Gastrocnemius medialis (tissue), 4 donors: ENCODE measurements around the gene NEB. TPM values are rescaled to one million over a fixed set of nuclear protein-coding genes. Genes with fewer than 3 reads are reported as not detected.
A peak's percentile ranks its signal among the peaks of the same experiment; 100 is the strongest.
"Not testable (repeated sequence)": the region's sequence is repeated elsewhere in the genome, so short reads cannot be mapped to it uniquely, and the experiment has no call there.

ENCODE experiments used
- ATAC-seq, 2 donors: fragments of 150-250 bp; one replicate each; pipeline ENCODE4 v1.9.1; 2016
- DNase-seq, 2 donors: peaks; one replicate each; pipeline ENCODE4 v3.0.0-alpha.2; 2019
- H3K27ac ChIP-seq, 4 donors: fragments of 200-600 bp; sonication (generic); 1 replicate in 1 of 4; 2 replicates in 3 of 4; pipeline ENCODE4 v1.5.1; 2016 to 2018; ENCODE audit warnings: mild to moderate bottlenecking in 2 of 4, moderate library complexity in 1 of 4
- H3K27me3 ChIP-seq, 3 donors: fragments of 200-600 bp; sonication (generic) in 2 of 3; 1 replicate in 1 of 3; 2 replicates in 2 of 3; pipeline versions ENCODE4 v1.5.1 to v1.6.0; 2016 to 2019; ENCODE audit warnings: mild to moderate bottlenecking in 1 of 3, moderate library complexity in 1 of 3
- H3K36me3 ChIP-seq, 2 donors: fragments of 200-600 bp; sonication (generic) in 1 of 2; one replicate each; pipeline ENCODE4 v1.5.1; 2017 to 2018
- H3K4me1 ChIP-seq, 2 donors: fragments of 200-600 bp; sonication (generic) in 1 of 2; one replicate each; pipeline ENCODE4 v1.5.1; 2016 to 2017; ENCODE audit warnings: mild to moderate bottlenecking in 2 of 2
- H3K4me3 ChIP-seq, 4 donors: fragments of 200-600 bp; sonication (generic) in 3 of 4; 1 replicate in 1 of 4; 2 replicates in 3 of 4; pipeline ENCODE4 v1.5.1; 2016 to 2019; ENCODE audit warnings: mild to moderate bottlenecking in 2 of 4
- H3K9me3 ChIP-seq, 3 donors: fragments of 200-600 bp; sonication (generic) in 2 of 3; 1 replicate in 1 of 3; 2 replicates in 2 of 3; pipeline ENCODE4 v1.5.1; 2016 to 2019
- CTCF ChIP-seq, 5 experiments: fragments of 450-650 bp in 3 of 5; fragments of 200-600 bp in 2 of 5; sonication (generic) in 2 of 5; IDR thresholded peaks in 4 of 5; conservative IDR thresholded peaks in 1 of 5; 1 replicate in 4 of 5; 2 replicates in 1 of 5; pipeline ENCODE4 v1.5.1; 2016 to 2019; ENCODE audit warnings: antibody characterized with exemption in 5 of 5, mild to moderate bottlenecking in 3 of 5, moderate library complexity in 3 of 5
- POLR2A ChIP-seq, 2 donors: fragments of 450-650 bp; IDR thresholded peaks; one replicate each; pipeline ENCODE4 v1.6.1; 2017; ENCODE audit warnings: antibody characterized with exemption in 2 of 2, mild to moderate bottlenecking in 2 of 2, moderate library complexity in 2 of 2
- in situ Hi-C, 4 donors: fragments of 200-750 bp; cut with MboI; loops; one replicate each; pipeline versions ENCODE4 v1.15.0 to v1.8.0; 2017; ENCODE audit warnings: low sequenced_read_pairs in 4 of 4
- intact Hi-C: fragments of 100-400 bp; cut with DNase I; formaldehyde crosslinking; loops from one replicate; pipeline ENCODE4 v1.15.1; 2023; ENCODE audit warnings: low total_unique reads
- total RNA-seq, 4 donors: library from RNA; depleted of rRNA; stranded (reverse); fragments of >200 nt; gene quantifications; one replicate each; pipeline versions ENCODE4 v1.1.0 to v1.2.3, GENCODE V29; 2016

NEB gene
- total RNA-seq, 4 donors from 2014 or later: 6,824 to 7,704 (median 7,108) TPM

GRCh38 chr2:151651274-151651673 is 83.0 kb downstream of the NEB start:
- Histone ChIP-seq H3K4me1 (peaks cover 14 to 32% of the 10 kb centered on the region in 2 donors), H3K4me3 (no peak overlapping the region), H3K27ac (peak overlapping the region; percentile 16 to 85 (median 82)), H3K9me3 (no peaks in the 10 kb centered on the region), H3K27me3 (no peaks in the 10 kb centered on the region), H3K36me3 (peaks cover 0 to 83% of the 10 kb centered on the region in 2 donors)
- TF ChIP-seq CTCF (IDR thresholded peaks at IDR 0.05 in 4 of 5, conservative IDR thresholded peaks at IDR 0.05 in 1 of 5): no peak
- TF ChIP-seq POLR2A (IDR thresholded peaks at IDR 0.05): no peak
- in situ Hi-C loops: no loop called here
- ATAC-seq (no peak), DNase-seq (no peak)
- intact Hi-C loops: no loop called here

GRCh38 chr2:151650456-151650855 is 83.8 kb downstream of the NEB start:
- in situ Hi-C loops (no loop called here), intact Hi-C loops (no loop called here)
- DNase-seq: no peak
- peak overlapping the region; percentile 16 to 85 (median 82) for H3K27ac ChIP-seq
- peaks cover 11 to 30% of the 10 kb centered on the region in 2 donors for H3K4me1 ChIP-seq
- H3K36me3 ChIP-seq: peaks cover 0 to 83% of the 10 kb centered on the region in 2 donors
- H3K9me3 ChIP-seq: no peaks in the 10 kb centered on the region
- H3K27me3 ChIP-seq: no peaks in the 10 kb centered on the region
- no peak overlapping the region for H3K4me3 ChIP-seq
- ATAC-seq: peak; percentile 47 to 55
- TF ChIP-seq CTCF (IDR thresholded peaks at IDR 0.05 in 4 of 5, conservative IDR thresholded peaks at IDR 0.05 in 1 of 5): no peak
- TF ChIP-seq POLR2A (IDR thresholded peaks at IDR 0.05): no peak

- H3K4me3 ChIP-seq: no peak overlapping the region
- peaks cover 0 to 83% of the 10 kb centered on the region in 2 donors for H3K36me3 ChIP-seq
- no peaks in the 10 kb centered on the region for H3K27me3 ChIP-seq
- no peaks in the 10 kb centered on the region for H3K9me3 ChIP-seq
- DNase-seq (peak in 1 of 2 donors; percentile 18), ATAC-seq (peak; percentile 96 to 99)
- peaks cover 10 to 30% of the 10 kb centered on the region in 2 donors for H3K4me1 ChIP-seq
- TF ChIP-seq CTCF (IDR thresholded peaks at IDR 0.05 in 4 of 5, conservative IDR thresholded peaks at IDR 0.05 in 1 of 5) (no peak), POLR2A (IDR thresholded peaks at IDR 0.05) (no peak)
- H3K27ac ChIP-seq: peak overlapping the region; percentile 76 to 85 (median 82)
- in situ Hi-C loops (loop anchor here in 2 of 4 donors (10.0 to 25.0 kb wide), 2 partner anchors 65 to 362 kb away; no protein-coding TSS in a partner anchor), intact Hi-C loops (no loop called here)
Measured at GRCh38 chr2:151649966-151650365, 84.3 kb downstream of the NEB start.

GRCh38 chr2:151649400-151649799 is 84.9 kb downstream of the NEB start:
- intact Hi-C loops (no loop called here), in situ Hi-C loops (loop anchor here in 2 of 4 donors (10.0 to 25.0 kb wide), 2 partner anchors 65 to 363 kb away; no protein-coding TSS in a partner anchor)
- no peak for TF ChIP-seq CTCF (IDR thresholded peaks at IDR 0.05 in 4 of 5, conservative IDR thresholded peaks at IDR 0.05 in 1 of 5)
- no peak for TF ChIP-seq POLR2A (IDR thresholded peaks at IDR 0.05)
- Histone ChIP-seq H3K27me3 (no peaks in the 10 kb centered on the region), H3K27ac (peak overlapping the region; percentile 76 to 85 (median 82)), H3K9me3 (no peaks in the 10 kb centered on the region), H3K4me3 (no peak overlapping the region), H3K36me3 (peaks cover 0 to 83% of the 10 kb centered on the region in 2 donors), H3K4me1 (peaks cover 10 to 27% of the 10 kb centered on the region in 2 donors)
- DNase-seq (no peak), ATAC-seq (no peak)

- in situ Hi-C loops: loop anchor here in 2 of 4 donors (10.0 to 25.0 kb wide), 2 partner anchors 68 to 366 kb away; no protein-coding TSS in a partner anchor
- ATAC-seq, H3K9me3 ChIP-seq, H3K27me3 ChIP-seq, intact Hi-C loops, H3K4me3 ChIP-seq: not testable (repeated sequence)
- peaks cover 0 to 89% of the 10 kb centered on the region in 2 donors for H3K36me3 ChIP-seq
- peak overlapping the region in 3 of 4 donors; percentile 7 to 82 (median 47) for H3K27ac ChIP-seq
- H3K4me1 ChIP-seq: peaks cover 10 to 14% of the 10 kb centered on the region in 2 donors
- DNase-seq: peak in 1 of 2 donors; percentile 23
Measured at GRCh38 chr2:151646512-151646911, 87.8 kb downstream of the NEB start.
